HG03139 (cell line): ENCODE measurements around the gene ALG2.

Experiments used
- ATAC-seq: cut with Tn5 transposase; IDR thresholded peaks from one replicate; pipeline ENCODE4 v1.9.1; 2021; ENCODE audit not compliant: unreplicated experiment

The ALG2 gene

GRCh38 chr9:99173570-99174504 is 47.9 kb downstream of the ALG2 start:
- ATAC-seq = no peak

DNA sequence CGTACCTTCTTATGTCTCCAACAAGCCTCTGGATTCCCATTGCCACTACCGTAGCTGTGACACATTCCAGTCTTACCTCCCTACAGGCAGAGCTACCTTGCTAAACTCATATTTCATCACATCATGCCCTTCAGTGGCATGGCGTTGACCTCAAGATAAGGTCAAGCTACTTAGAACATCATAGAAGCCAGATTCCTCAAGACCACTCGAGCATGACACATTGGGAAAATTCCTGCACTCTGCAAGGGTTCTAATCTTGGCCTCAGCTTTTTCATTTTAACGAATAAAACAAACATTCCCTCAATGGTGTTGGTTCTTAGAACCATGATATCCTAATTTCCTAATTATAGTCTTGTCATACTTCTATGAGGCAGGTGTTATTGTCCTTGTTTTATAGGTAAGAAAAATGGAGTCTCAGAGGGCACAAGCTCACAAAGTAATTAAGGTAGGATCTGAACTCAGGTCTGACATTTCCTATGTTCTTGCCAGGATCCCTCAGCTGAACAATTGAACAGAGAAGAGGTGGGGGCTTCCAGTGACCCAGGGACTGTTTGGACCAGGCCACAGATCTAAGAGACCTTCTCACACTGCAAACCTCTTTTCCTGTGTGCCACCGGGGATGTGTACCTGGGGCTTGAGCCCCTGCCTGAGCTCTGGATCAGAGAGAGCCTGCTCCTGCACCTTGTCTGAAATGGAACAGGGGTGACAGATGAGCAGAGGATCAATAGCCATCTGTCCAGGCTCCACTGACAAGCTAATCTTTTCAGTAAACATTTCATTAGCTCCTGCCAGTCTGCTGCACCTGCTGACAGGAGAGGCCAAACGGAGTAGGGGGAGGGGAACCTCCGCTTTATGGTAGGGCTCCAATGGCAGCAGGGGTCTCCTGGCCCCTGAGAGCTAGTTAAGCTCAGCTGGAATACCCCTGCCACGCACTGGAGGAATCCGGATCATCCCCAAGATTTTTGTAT is 49.3 kb downstream of the ALG2 start:
- ATAC-seq = no peak

GRCh38 chr9:99171225-99172123 is 50.3 kb downstream of the ALG2 start:
- ATAC-seq = no peak

DNA sequence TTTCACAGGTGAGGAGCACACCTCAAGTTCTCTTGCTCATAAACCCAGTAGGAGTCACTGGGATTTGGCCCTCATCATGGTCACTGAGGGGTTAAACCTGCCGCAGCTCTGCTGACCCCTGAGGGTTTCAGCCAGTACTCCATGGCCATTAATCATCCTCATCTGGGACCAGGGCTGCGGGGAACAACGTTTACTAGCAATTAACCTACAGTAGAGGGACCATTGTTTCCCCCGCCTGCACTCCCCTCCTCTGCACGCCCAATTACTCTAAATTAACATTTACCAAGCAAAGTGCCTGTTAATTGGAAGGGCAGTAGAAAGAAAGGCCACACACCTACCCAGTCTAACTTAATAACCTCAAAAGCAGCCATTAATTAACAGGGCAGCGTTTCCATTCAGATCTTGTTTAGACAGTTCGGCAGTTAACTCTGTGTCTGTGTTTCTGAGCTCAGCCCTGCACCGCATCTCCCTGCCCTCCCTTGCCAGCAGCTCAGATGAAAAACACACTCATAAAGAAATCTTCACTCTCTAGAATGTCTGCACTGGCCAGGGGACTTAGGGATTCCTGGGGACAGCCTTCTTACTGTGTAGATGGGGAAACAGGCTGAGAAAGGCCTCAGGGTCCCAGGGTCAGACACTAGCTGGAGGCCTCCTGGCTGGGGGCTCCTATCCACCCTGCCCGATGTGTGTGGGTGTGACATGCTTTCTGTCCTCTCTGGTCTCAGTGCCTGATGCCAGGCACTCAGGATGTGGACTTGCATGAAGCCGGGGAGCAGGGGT is 51.6 kb downstream of the ALG2 start:
- ATAC-seq = no peak

GRCh38 chr9:99169086-99169485 is 52.7 kb downstream of the ALG2 start:
- no peak for ATAC-seq

DNA sequence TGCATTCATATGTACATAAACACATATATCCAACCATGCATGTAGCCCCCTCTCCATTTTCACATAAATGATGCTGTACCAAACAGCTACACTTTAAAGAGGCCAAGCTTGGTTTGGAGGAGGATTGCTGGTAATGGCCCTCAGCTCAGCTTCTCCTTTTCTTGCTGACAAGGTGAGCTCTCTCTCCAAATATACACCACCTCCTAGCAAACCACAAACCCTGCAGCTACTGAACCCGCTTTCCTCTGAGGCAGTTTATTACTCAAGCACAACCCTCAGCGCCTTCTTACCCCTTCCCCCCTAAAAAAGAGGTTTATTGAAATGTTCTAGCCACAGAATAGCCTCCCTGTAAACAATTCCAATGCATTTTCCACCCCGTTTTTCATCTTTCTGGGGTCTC is 54.0 kb downstream of the ALG2 start:
- ATAC-seq = no peak

GRCh38 chr9:99167119-99167518 is 54.6 kb downstream of the ALG2 start:
- ATAC-seq = no peak
